PC-9 (cell line): Measurements from ENCODE around the gene ZDHHC20. TPM values are rescaled to one million over a fixed set of nuclear protein-coding genes. Genes with fewer than 3 reads are reported as not detected.
A peak's percentile ranks its signal among the peaks of the same experiment; 100 is the strongest.

Experiments
- BruUV-seq: library from RNA; stranded (reverse); fragments of 400-500 nt; replicated peaks from 2 replicates; lab custom pipeline; 2021; lab: Mats Ljungman, UMichigan
- CTCF ChIA-PET: fragments of 300-600 bp; sonication (Branson Sonifier 250); formaldehyde crosslinking; loops from one replicate; lab custom pipeline; 2022; ENCODE audit warnings: antibody characterized with exemption; lab: Charles Lee
- POLR2A ChIA-PET: fragments of 300-600 bp; sonication (Branson Sonifier 250); formaldehyde crosslinking; loops from one replicate; lab custom pipeline; 2022; ENCODE audit warnings: antibody characterized with exemption; ENCODE audit not compliant: unreplicated experiment; lab: Charles Lee
- DNase-seq, 2 experiments: peaks; one replicate each; pipeline versions ENCODE4 v3.0.0 to v3.0.0-alpha.2; 2015 to 2022; ENCODE audit warnings: mixed read lengths in 1 of 2
- H2AFZ ChIP-seq: fragments of 200-600 bp; sonication (generic); 2 replicates; pipeline ENCODE4 v1.8.1; 2017; ENCODE audit warnings: antibody characterized with exemption
- H3F3A ChIP-seq: fragments of 200-600 bp; sonication (generic); 2 replicates; pipeline ENCODE4 v1.8.1; 2017; ENCODE audit warnings: antibody characterized with exemption, mild to moderate bottlenecking, low read depth; ENCODE audit not compliant: insufficient read depth
- H3K27ac ChIP-seq: fragments of 200-600 bp; sonication (generic); 2 replicates; pipeline ENCODE4 v1.6.1; 2016; ENCODE audit warnings: mixed run types
- H3K27me3 ChIP-seq: fragments of 200-600 bp; sonication (generic); 2 replicates; pipeline ENCODE4 v1.6.1; 2016; ENCODE audit warnings: low read depth, mixed run types; ENCODE audit not compliant: insufficient read depth
- H3K36me3 ChIP-seq: fragments of 200-600 bp; sonication (generic); 2 replicates; pipeline ENCODE4 v1.6.1; 2016; ENCODE audit warnings: low read depth, mixed run types
- H3K4me1 ChIP-seq: fragments of 200-600 bp; sonication (generic); replicated peaks from 2 replicates; pipeline ENCODE4 v1.6.1; 2016; ENCODE audit warnings: mixed run types; ENCODE audit not compliant: insufficient read depth
- H3K4me2 ChIP-seq: fragments of 200-600 bp; sonication (generic); 2 replicates; pipeline ENCODE4 v1.6.1; 2017; ENCODE audit warnings: mixed run types
- H3K4me3 ChIP-seq: fragments of 200-600 bp; sonication (generic); 2 replicates; pipeline ENCODE4 v1.6.1; 2016; ENCODE audit warnings: mixed run types
- H3K79me2 ChIP-seq: fragments of 200-600 bp; sonication (generic); 2 replicates; pipeline ENCODE4 v1.6.1; 2017; ENCODE audit warnings: low read depth, mixed run types
- H3K9me2 ChIP-seq: fragments of 200-600 bp; sonication (generic); 2 replicates; pipeline ENCODE4 v1.8.1; 2017; ENCODE audit warnings: mild to moderate bottlenecking; ENCODE audit not compliant: insufficient read depth
- H3K9me3 ChIP-seq: fragments of 200-600 bp; sonication (generic); 2 replicates; pipeline ENCODE4 v1.8.1; 2016; ENCODE audit warnings: low read depth; ENCODE audit not compliant: insufficient read depth
- H4K20me1 ChIP-seq: fragments of 200-600 bp; sonication (generic); 2 replicates; pipeline ENCODE4 v1.8.1; 2017; ENCODE audit not compliant: insufficient read depth
- CTCF ChIP-seq: fragments of 200-600 bp; sonication (generic); conservative IDR thresholded peaks from 2 replicates; pipeline ENCODE4 v1.6.1; 2017; ENCODE audit warnings: mixed run types, antibody characterized with exemption, mild to moderate bottlenecking, moderate library complexity
- EZH2 ChIP-seq: fragments of 200-600 bp; sonication (generic); IDR thresholded peaks from 2 replicates; pipeline ENCODE4 v1.8.0; 2017; ENCODE audit warnings: antibody characterized with exemption, low read depth
- intact Hi-C: fragments of 100-400 bp; cut with micrococcal nuclease; formaldehyde crosslinking; loops from one replicate; pipeline ENCODE4 v1.10.0; 2022; ENCODE audit not compliant: unreplicated experiment
- total RNA-seq: library from RNA; stranded (reverse); gene quantifications from 2 replicates; pipeline ENCODE4 v1.2.3, GENCODE V29; 2021

Gene ZDHHC20
- total RNA-seq, 1 experiment from 2014 or later, result 47.5 TPM

- H2AFZ ChIP-seq, result no peak overlapping the region
- TF ChIP-seq EZH2 (no peak), CTCF (no peak)
- peak overlapping the region; percentile 59 for H3K27ac ChIP-seq
- peak overlapping the region; percentile 44 for H3K4me2 ChIP-seq
- no peaks in the 10 kb centered on the region for H3F3A ChIP-seq
- ChIA-PET POLR2A (no interaction called here), CTCF (interaction anchor here (0.5 kb wide), 1 partner anchor 40 kb away, joined by 4 read pairs; no protein-coding TSS in a partner anchor)
- BruUV-seq, result no TSS peak
- peaks cover 5% of the 10 kb centered on the region for H3K9me3 ChIP-seq
- peaks cover 12% of the 10 kb centered on the region for H3K4me1 ChIP-seq
- DNase-seq, result peak; percentile 17 to 60
- no peaks in the 10 kb centered on the region for H3K9me2 ChIP-seq
- peaks cover 14% of the 10 kb centered on the region for H3K36me3 ChIP-seq
- intact Hi-C loops, result no loop called here
- H3K4me3 ChIP-seq, result no peak overlapping the region
- H3K27me3 ChIP-seq, result no peaks in the 10 kb centered on the region
- peaks cover 83% of the 10 kb centered on the region for H3K79me2 ChIP-seq
- H4K20me1 ChIP-seq, result no peaks in the 10 kb centered on the region
These were observed 23.4 kb downstream of the ZDHHC20 start for GRCh38 chr13:21435687-21436151.

GRCh38 chr13:21435231-21435630 is 23.9 kb downstream of the ZDHHC20 start:
- Histone ChIP-seq H3K4me2 (peak overlapping the region; percentile 44), H3K79me2 (peaks cover 78% of the 10 kb centered on the region), H2AFZ (no peak overlapping the region), H4K20me1 (no peaks in the 10 kb centered on the region), H3K36me3 (peaks cover 14% of the 10 kb centered on the region), H3K9me2 (no peaks in the 10 kb centered on the region), H3K4me1 (peaks cover 12% of the 10 kb centered on the region), H3K27ac (peak overlapping the region; percentile 59), H3K27me3 (no peaks in the 10 kb centered on the region), H3K4me3 (no peak overlapping the region), H3K9me3 (peaks cover 5% of the 10 kb centered on the region), H3F3A (no peaks in the 10 kb centered on the region)
- DNase-seq, result no peak
- BruUV-seq, result no TSS peak
- intact Hi-C loops, result no loop called here
- TF ChIP-seq CTCF (no peak), EZH2 (no peak)
- ChIA-PET POLR2A (no interaction called here), CTCF (no interaction called here)

GRCh38 chr13:21434588-21434987 is 24.5 kb downstream of the ZDHHC20 start:
- TF ChIP-seq CTCF, result no peak
- TF ChIP-seq EZH2, result no peak
- POLR2A ChIA-PET, result no interaction called here

More at GRCh38 chr13:21434588-21434987, 24.5 kb downstream of the ZDHHC20 start:
- no peak overlapping the region for H3K27ac ChIP-seq
- H2AFZ ChIP-seq, result no peak overlapping the region
- H3F3A ChIP-seq, result no peaks in the 10 kb centered on the region
- peaks cover 12% of the 10 kb centered on the region for H3K4me1 ChIP-seq
- no peaks in the 10 kb centered on the region for H3K27me3 ChIP-seq
- H3K9me3 ChIP-seq, result peaks cover 5% of the 10 kb centered on the region
- intact Hi-C loops, result no loop called here
- H3K36me3 ChIP-seq, result peaks cover 14% of the 10 kb centered on the region
- CTCF ChIA-PET, result interaction anchor here (0.7 kb wide), 1 partner anchor 866 kb away, joined by 4 read pairs; no protein-coding TSS in a partner anchor
- no peak for DNase-seq
- BruUV-seq, result no TSS peak
- no peak overlapping the region for H3K4me3 ChIP-seq
- H3K79me2 ChIP-seq, result peaks cover 74% of the 10 kb centered on the region
- no peaks in the 10 kb centered on the region for H3K9me2 ChIP-seq
- no peak overlapping the region for H3K4me2 ChIP-seq
- H4K20me1 ChIP-seq, result no peaks in the 10 kb centered on the region
